Endometrial microvascular endothelial cells (primary cell): Measurements from ENCODE around the gene GRM4. TPM values are rescaled to one million over a fixed set of nuclear protein-coding genes. Genes with fewer than 3 reads are reported as not detected.

ENCODE experiments used
- in situ Hi-C: cut with HindIII; loops from 2 replicates; pipeline ENCODE4 v1.10.0; 2017; ENCODE audit warnings: low sequenced_read_pairs, low pct_unique_long_range_greater_than_20kb; ENCODE audit errors: inconsistent ontology term
- total RNA-seq: library from RNA; depleted of rRNA; stranded (reverse); fragments of >200 nt; gene quantifications from one replicate; pipeline ENCODE4 v1.2.3, GENCODE V29; 2015; ENCODE audit errors: inconsistent ontology term

GRM4 gene
- total RNA-seq, 1 donor from 2014 or later, result not detected

DNA sequence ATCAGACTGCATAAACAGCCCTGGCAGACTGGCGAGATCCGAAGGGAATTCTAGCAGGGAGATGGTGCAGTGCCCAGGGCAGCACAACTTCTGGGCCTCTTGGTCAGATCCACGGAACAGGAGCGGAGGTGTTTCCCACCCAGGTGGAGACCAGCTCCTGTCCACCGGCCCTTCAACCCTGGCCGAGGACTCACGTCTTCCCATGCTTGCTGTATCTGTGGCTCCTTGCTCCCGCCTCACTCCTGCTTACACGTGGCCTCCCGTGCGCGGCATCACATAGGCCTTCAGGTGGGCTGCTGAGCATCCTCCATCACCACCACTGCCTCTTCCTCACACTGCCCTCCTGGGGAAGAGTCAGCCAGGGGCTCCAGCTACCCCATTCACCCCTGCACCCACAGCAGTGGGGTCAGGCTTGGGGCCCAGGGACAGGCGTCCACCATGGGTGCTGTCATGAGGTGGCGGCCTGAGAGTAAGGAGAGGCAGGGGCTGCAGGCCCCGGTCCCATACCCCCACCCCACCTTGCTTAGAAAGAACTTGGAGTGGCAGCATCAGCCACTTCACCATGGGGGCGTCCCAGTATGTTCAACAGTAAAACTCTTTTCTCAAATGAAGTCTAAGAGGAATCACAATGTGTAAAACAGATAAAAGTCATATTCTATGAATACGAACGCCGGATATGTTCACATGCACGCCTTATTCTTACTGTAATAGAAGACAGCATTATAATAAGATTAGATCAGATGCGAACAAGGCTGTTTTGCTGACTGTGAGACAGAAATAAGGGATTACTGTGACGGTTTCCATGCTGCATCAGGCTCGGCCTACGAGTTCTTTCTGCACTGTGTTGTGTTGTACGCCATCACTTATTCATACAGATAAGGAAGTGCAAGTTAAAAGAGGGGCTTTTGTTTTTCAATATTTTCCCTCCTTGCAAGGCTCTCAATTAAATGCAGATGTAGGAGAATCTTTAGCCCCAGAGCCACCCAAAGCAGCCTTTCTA lies 165.4 kb downstream of the GRM4 start:
- in situ Hi-C loops, result no loop called here

DNA sequence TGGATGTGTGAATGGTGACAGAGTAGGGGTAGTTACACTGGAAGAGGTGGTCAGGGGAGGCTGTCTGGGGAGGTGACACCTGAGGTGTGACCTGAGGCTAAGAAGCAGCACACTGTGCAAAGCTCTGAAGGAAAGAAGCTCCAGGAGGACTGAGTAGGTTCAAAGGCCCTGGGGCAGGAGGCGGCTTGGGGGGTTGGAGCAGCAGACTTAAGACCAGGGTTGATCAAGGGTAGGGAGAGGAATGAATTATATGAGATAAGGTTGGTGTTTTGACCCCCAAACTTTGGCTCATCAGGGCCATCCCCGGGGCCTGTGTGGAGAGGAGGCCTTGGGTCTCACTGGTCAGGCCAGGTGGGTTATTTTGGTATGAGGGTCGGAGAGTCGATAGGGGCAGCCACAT lies 166.1 kb downstream of the GRM4 start:
- in situ Hi-C loops, result no loop called here

DNA sequence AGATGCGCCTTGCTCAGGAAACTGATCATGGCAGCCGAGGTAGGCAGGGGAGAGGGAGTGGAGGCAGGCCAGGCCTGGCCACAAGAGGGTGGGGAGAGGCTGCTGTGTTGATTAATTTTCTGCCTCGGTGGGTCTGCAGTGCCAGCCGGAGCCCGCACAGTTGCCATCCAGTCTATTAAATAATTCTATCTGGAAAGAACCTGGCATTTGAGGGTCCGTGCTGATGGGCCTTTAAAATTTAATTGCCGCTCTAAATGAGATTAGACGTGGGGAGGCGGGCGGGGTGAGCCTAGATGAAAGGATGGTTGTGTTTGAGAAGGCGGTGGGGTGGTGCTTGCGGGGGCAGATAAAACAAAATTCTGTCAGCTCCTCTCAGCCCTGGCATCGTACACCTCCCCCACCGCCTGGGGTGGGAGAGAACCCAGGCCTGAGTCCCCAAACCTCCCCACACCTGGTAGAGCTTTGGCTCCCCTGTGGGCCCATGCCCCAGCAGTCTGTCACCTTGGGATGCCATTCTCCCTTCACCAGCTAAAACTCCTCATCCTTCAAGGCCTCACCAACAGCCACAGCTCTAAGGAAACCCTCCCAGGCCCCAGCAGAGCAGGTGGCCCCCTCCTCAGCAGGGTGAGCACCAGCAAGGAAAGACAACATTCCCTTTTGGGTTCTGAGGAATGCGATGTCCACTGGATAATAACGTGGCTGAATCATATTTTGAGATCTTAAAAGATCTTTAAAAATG lies 167.3 kb downstream of the GRM4 start:
- in situ Hi-C loops, result no loop called here

DNA sequence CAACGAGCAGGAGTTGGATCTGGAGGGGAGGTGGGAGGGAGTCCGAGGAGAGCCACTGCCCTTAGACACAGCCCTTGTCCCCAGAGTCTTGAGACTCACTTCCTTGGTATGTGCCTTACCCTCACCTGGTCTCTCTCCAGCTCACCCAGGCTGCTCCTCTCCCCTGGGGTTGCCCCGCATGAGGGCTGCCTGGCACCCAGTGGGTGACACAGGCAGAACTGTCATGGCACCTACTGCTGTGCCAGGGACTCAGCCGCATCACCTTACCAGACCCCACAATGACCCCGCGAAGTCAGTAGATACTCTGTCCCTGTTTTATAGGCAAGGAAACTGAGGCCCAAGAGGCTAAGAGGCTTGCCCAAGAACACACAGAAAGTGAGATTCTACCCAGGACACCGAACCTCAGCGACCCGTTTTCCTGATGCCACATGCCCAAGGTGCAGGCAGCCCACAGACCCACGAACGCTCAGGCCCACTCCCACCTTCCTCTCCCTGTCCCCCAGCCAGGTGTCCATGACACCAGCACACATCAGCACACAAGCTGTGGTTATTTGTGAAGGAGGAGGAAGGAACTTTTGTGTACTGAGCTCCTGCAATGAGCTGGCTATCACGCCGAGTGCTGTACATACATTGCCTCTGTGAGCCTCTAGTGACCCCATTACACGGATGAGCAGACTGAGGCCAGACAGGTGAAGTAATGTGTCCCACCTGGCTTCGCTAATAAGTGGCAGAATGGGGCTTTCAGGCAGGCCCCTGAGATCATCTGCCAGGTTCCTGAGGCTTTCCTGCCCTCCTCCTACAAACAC lies 168.1 kb downstream of the GRM4 start:
- in situ Hi-C loops, result no loop called here

DNA sequence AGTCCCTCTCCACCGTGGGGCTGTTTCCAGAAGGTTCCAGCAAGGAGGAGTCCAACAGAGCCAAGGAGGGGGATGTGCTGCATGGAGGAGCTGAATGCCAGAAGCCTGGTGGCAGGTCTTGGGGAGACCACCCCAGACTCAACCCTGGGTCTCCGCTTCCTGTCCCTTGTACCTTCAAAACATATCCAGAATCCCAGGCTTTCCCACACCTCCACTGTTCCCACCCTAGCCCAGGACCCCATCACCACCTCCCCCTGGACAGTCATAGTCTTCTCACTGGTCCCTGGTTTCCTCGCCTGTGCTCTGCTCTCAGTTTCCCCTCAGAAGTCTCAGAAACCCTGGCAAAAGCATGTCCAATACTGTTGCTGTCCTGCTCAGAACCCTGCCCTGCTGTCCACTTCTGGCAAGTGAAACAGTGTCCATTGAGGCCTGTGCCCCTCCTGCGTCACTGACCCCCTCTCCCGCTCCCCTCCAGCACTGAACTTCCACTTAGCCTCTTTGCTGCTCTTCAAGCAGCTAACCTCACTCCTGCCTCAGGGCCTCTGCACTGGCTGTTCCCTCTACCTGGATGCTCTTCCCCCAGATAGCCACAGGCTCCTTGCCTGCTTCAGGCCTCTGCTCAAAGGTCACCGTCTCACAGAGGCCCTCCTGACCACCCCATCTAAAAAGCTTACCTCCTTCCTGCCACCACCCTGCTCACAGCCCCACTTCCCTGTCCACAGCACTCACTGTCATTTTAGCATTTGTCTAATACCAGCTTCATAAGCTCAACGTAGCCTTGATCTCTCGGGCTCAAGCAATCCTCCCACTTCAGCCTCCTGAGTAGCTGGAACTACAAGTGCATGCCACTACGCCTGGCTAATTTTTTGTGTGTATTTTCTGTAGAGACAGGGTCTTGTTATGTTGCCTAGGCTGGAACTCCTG lies 169.2 kb downstream of the GRM4 start:
- in situ Hi-C loops, result no loop called here

DNA sequence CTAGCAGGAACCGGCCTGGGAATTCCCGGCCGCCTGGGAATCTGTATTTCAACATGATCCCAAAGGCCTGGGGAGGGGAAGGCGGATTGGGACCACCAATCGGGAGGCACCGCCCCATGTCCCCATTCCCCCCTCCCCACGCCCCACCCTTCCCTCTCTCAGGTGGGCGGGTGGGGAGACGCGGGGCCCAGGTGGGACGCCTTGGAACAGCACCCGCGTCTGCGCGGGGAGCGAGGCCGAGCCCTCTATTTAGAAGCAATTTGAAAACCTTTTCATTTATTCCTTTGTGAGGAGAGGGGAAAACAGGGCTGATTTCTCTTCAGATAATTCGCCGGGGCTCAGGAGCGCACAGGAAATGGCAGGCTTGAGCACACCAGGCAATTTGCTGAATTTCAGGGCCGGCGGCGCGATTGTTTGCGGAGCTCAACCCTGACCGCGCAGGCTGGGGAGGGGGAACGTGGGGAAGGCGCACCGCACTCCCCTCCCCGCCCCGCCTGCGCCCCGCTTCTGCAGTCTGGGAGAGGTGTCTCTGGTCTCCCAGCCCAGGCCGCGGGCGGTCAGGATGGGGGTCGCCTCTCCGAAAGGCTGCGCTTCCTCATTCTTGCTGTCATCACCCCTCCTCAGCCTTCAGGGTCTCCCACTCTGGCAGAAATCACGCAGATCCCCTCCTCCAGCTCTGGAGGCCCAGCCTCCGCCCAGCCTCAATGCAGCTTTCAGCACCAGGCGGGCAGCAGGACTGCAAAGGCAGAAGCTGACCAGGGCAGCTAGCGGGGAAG lies 170.0 kb downstream of the GRM4 start:
- in situ Hi-C loops, result no loop called here

DNA sequence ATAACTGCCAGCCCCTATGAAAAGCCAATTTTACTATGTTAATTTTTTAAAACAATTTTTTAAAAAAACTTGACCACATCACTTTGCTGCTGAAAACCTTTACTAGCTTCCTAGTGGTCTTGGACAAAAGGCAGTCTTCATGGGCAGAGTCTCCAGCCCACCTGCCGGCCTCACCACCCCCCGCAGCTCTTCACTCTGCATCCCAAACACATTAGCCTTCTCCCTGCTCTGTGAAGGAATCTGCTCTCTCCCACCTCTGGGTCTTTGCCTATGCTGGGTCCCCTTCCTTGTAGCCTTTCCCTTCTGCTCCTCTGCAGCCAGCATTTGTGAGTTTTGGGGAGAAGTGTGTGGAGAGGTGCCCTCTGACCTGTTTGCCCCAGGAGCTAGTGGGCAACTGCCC lies 171.4 kb downstream of the GRM4 start:
- in situ Hi-C loops, result no loop called here

DNA sequence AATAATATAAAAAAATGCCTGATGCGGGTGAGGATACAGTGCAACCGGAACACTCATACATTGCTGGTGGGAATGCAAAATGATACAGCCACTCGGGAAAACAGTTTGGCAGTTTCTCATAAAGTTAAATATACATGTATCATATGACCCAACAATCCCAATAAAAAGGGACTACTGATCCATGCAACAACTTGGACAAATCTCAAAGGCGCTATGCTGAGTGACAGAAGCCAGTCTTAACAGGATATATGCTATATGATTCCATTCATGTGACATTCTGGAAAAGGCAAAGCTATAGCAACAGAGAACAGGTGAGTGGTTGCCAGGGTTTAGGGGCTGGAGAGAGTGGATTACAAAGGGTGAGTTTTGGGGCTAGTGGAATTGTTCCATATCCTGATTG lies 171.9 kb downstream of the GRM4 start:
- in situ Hi-C loops, result no loop called here

DNA sequence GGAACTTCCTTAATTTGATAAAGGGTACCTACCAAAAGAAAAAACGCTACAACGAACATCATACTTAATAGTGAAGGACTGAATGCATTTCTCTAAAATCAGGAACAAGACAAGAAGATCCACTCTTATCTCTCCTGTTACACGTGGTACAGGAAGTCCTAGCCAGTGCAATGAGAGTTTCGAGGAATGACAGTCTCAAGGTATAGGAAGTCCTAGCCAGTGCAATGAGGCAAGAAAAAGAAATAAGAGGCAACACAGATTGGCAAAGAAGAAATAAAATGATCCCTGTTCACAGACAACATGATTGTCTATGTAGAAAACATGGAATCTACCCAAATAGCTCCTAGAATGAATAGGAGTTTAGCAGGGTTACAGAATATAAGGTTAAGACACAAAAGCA lies 174.3 kb downstream of the GRM4 start:
- in situ Hi-C loops, result no loop called here

Other genes with a start within 250 kb of the GRM4 start
- gene HMGA1, start 90.8 kb upstream of the GRM4 start, total RNA-seq, result 939 TPM
- 32.1 TPM for gene SMIM29, start 102.9 kb upstream of the GRM4 start, total RNA-seq
- 28.3 TPM for gene NUDT3, start 246.6 kb upstream of the GRM4 start, total RNA-seq